ENCODE results near the gene GUCA1C.

DNA sequence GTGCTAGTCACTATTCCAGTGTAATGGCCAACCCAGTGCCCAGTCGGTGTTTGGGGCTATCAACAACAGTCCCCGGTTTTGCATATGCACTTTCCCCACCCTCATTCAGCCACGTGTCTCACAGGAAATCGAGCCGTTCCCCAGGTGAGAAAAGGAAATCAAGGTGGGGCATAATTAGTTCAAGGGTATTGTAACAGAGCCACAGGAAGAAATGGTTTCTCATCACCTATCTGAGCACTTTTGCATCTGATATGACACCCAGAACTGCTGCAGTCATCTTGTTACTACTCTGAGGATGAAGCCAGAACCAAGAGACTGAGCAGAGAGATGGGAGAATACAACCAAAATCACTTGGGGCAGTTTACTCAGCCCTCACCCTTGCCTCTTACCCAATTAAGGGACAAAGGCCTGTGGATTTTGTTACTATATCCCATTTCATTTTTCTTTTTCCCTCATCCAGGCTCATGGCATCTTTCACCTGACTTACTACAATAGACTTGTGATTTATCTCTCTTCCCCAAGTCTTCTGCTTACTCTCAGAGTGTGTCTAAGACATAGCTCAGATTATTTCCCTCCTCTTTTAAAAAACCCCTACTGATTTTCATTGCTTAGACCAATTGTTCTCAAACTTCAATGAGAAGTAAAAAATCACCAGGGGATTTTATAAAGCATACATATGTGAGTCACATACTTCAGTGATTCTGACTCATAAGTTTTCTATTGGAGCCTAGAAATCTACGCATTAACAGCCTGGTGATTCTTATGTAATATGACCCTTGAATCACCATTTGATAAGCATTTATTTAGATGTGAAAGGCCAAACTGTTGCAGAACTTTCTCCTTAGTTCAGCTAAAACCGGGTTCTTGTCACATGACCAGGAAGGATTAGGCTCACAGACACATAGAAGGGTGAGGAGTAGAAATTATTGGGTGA is 90.5 kb downstream of the GUCA1C start:
- TF ChIP-seq, protein P1, sequence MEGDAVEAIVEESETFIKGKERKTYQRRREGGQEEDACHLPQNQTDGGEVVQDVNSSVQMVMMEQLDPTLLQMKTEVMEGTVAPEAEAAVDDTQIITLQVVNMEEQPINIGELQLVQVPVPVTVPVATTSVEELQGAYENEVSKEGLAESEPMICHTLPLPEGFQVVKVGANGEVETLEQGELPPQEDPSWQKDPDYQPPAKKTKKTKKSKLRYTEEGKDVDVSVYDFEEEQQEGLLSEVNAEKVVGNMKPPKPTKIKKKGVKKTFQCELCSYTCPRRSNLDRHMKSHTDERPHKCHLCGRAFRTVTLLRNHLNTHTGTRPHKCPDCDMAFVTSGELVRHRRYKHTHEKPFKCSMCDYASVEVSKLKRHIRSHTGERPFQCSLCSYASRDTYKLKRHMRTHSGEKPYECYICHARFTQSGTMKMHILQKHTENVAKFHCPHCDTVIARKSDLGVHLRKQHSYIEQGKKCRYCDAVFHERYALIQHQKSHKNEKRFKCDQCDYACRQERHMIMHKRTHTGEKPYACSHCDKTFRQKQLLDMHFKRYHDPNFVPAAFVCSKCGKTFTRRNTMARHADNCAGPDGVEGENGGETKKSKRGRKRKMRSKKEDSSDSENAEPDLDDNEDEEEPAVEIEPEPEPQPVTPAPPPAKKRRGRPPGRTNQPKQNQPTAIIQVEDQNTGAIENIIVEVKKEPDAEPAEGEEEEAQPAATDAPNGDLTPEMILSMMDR (IDR thresholded peaks at IDR 0.05) = no peak
- TF ChIP-seq REST (IDR thresholded peaks at IDR 0.05; ENCODE audit: insufficient read depth in 1 of 2, low read depth in 2 of 2, low read length in 1 of 2) (no peak), SIN3A (IDR thresholded peaks at IDR 0.05; ENCODE audit: borderline replicate concordance, insufficient read depth, low read depth, low read length) (no peak)

Measured in Panc1 (cell line).